Type B pancreatic cell (in vitro differentiated cells): Measurements from ENCODE around the gene UNC45A. TPM values are rescaled to one million over a fixed set of nuclear protein-coding genes. Genes with fewer than 3 reads are reported as not detected.

ENCODE experiments used
- DNase-seq: peaks from one replicate; pipeline ENCODE4 v3.0.0; 2021; ENCODE audit warnings: mixed read lengths; ENCODE audit not compliant: unreplicated experiment; ENCODE audit errors: extremely low spot score
- H3K27ac Mint-ChIP-seq: 2 replicates; pipeline ENCODE4 v1.8.0; 2021; ENCODE audit warnings: mild to moderate bottlenecking, mixed read lengths
- H3K27me3 Mint-ChIP-seq: 2 replicates; pipeline ENCODE4 v1.8.0; 2021; ENCODE audit warnings: mixed read lengths
- H3K36me3 Mint-ChIP-seq: 2 replicates; pipeline ENCODE4 v1.8.0; 2021; ENCODE audit warnings: mixed read lengths
- H3K4me1 Mint-ChIP-seq: one replicate; pipeline ENCODE4 v1.8.0; 2021; ENCODE audit warnings: mixed read lengths; ENCODE audit not compliant: unreplicated experiment
- H3K4me3 Mint-ChIP-seq: 2 replicates; pipeline ENCODE4 v1.8.0; 2021; ENCODE audit warnings: mild to moderate bottlenecking, mixed read lengths
- H3K9me3 Mint-ChIP-seq: 2 replicates; pipeline ENCODE4 v1.8.0; 2021; ENCODE audit warnings: mixed read lengths
- CTCF ChIP-seq: fragments of 200-600 bp; sonication (generic); conservative IDR thresholded peaks from 2 replicates; pipeline ENCODE4 v1.5.0; 2021; ENCODE audit warnings: antibody characterized with exemption, mild to moderate bottlenecking
- total RNA-seq: library from RNA; stranded (reverse); gene quantifications from 2 replicates; pipeline ENCODE4 v1.2.1, GENCODE V29; 2021; ENCODE audit warnings: low replicate concordance

UNC45A gene
- total RNA-seq, 1 donor from 2014 or later = 78.9 TPM

GRCh38 chr15:90957031-90957790 lies 22.1 kb downstream of the UNC45A start:
- Mint-ChIP-seq H3K4me1 (peaks cover 11% of the 10 kb centered on the region), H3K9me3 (no peaks in the 10 kb centered on the region), H3K27me3 (no peaks in the 10 kb centered on the region), H3K36me3 (peaks cover 5% of the 10 kb centered on the region), H3K4me3 (peak overlapping the region; percentile 89), H3K27ac (peak overlapping the region; percentile 66)
- TF ChIP-seq CTCF = no peak
- no peak for DNase-seq

GRCh38 chr15:90957791-90958190 lies 22.7 kb downstream of the UNC45A start:
- no peak for DNase-seq
- Mint-ChIP-seq H3K36me3 (peaks cover 8% of the 10 kb centered on the region), H3K27ac (peak overlapping the region; percentile 66)

GRCh38 chr15:90959028-90959595 lies 24.0 kb downstream of the UNC45A start:
- Mint-ChIP-seq H3K27me3 (no peaks in the 10 kb centered on the region), H3K4me1 (peaks cover 12% of the 10 kb centered on the region), H3K27ac (no peak overlapping the region), H3K36me3 (peaks cover 11% of the 10 kb centered on the region), H3K4me3 (peak overlapping the region; percentile 49), H3K9me3 (no peaks in the 10 kb centered on the region)
- no peak for DNase-seq
- no peak for TF ChIP-seq CTCF

More at GRCh38 chr15:90957791-90958190, 22.7 kb downstream of the UNC45A start:
- Mint-ChIP-seq H3K4me1 (peaks cover 12% of the 10 kb centered on the region), H3K9me3 (no peaks in the 10 kb centered on the region), H3K4me3 (peak overlapping the region; percentile 89), H3K27me3 (no peaks in the 10 kb centered on the region)
- TF ChIP-seq CTCF = no peak

- H3K9me3 Mint-ChIP-seq = no peaks in the 10 kb centered on the region
- no peaks in the 10 kb centered on the region for H3K27me3 Mint-ChIP-seq
- no peak for TF ChIP-seq CTCF
- H3K27ac Mint-ChIP-seq = peak overlapping the region; percentile 50
- peaks cover 12% of the 10 kb centered on the region for H3K4me1 Mint-ChIP-seq
- peak overlapping the region; percentile 49 for H3K4me3 Mint-ChIP-seq
- no peak for DNase-seq
- peaks cover 11% of the 10 kb centered on the region for H3K36me3 Mint-ChIP-seq
Measured at GRCh38 chr15:90959894-90960293, 24.8 kb downstream of the UNC45A start.

- no peak for TF ChIP-seq CTCF
- H3K27me3 Mint-ChIP-seq = no peaks in the 10 kb centered on the region
- no peaks in the 10 kb centered on the region for H3K9me3 Mint-ChIP-seq
- H3K36me3 Mint-ChIP-seq = peaks cover 11% of the 10 kb centered on the region
- peaks cover 12% of the 10 kb centered on the region for H3K4me1 Mint-ChIP-seq
- no peak for DNase-seq
- H3K4me3 Mint-ChIP-seq = no peak overlapping the region
- no peak overlapping the region for H3K27ac Mint-ChIP-seq
Measured at GRCh38 chr15:90960298-90961091, 25.4 kb downstream of the UNC45A start.
